ENCODE results near the gene MSL1. TPM values are rescaled to one million over a fixed set of nuclear protein-coding genes. Genes with fewer than 3 reads are reported as not detected.
A peak's percentile ranks its signal among the peaks of the same experiment; 100 is the strongest.

MSL1 gene
- total and polyA plus RNA-seq, 8 donors: 29.3 to 322 (median 68.4) TPM

DNA sequence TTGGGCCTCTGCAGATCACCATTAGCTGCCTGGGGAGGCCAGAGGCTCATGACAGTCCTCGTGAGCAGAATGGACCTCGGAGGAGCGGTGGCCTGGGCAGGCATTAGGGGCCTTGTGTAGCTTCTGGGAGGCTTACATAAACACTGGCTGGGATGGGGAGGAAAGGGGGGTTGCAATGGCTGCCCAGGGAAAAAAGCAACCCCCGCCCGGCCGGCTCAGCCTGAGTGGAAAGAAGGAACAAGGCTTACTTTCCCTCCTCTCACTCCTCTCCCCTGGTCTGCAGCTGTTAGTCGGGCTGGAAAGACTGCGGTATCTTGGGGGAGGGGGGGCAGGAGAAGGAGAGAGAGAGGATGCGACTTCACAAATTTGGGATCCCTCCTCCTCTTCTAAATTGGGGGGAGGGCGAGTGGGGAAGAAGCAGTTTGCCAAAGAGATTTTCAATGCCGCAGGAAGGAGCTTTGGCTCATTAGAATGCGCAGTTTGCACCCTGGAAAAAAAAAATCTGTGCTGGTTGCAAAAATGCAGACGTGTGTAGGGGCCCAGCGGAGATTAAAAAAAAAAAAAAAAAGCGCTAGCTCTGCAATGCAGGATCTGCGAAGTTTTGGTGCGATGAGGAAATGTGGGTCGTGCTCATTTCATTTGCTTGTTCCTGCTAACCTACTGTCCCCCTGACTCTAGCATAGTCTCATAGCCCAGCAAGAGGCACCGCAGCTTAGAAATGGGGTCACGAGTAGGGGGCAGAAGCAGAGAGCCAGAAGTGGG, 14.8 kb upstream of the MSL1 start:
- Histone ChIP-seq H3K27me3 (no peaks in the 10 kb centered on the region), H3K9me3 (no peaks in the 10 kb centered on the region), H3K4me3 (no peak overlapping the region), H3K4me1 (peaks cover 95 to 100% (median 99%) of the 10 kb centered on the region in 4 donors), H3K36me3 (no peaks in the 10 kb centered on the region), H3K27ac (peak overlapping the region; percentile 62 to 98 (median 97))
- peak in 1 of 2 donors; percentile 82 for DNase-seq
- 39 to 73% (median 61%) methylated on average over 20 of the region's 20 CpGs for WGBS, 5 donors
- TF ChIP-seq, protein P1, sequence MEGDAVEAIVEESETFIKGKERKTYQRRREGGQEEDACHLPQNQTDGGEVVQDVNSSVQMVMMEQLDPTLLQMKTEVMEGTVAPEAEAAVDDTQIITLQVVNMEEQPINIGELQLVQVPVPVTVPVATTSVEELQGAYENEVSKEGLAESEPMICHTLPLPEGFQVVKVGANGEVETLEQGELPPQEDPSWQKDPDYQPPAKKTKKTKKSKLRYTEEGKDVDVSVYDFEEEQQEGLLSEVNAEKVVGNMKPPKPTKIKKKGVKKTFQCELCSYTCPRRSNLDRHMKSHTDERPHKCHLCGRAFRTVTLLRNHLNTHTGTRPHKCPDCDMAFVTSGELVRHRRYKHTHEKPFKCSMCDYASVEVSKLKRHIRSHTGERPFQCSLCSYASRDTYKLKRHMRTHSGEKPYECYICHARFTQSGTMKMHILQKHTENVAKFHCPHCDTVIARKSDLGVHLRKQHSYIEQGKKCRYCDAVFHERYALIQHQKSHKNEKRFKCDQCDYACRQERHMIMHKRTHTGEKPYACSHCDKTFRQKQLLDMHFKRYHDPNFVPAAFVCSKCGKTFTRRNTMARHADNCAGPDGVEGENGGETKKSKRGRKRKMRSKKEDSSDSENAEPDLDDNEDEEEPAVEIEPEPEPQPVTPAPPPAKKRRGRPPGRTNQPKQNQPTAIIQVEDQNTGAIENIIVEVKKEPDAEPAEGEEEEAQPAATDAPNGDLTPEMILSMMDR (IDR thresholded peaks at IDR 0.05): no peak
- TF ChIP-seq POLR2A (IDR thresholded peaks at IDR 0.05) (no peak), POLR2AphosphoS5 (IDR thresholded peaks at IDR 0.05) (no peak), EP300 (IDR thresholded peaks at IDR 0.05) (no peak)
- intact Hi-C loops (cut with DNase I; ENCODE audit: low total_unique reads): no loop called here

DNA sequence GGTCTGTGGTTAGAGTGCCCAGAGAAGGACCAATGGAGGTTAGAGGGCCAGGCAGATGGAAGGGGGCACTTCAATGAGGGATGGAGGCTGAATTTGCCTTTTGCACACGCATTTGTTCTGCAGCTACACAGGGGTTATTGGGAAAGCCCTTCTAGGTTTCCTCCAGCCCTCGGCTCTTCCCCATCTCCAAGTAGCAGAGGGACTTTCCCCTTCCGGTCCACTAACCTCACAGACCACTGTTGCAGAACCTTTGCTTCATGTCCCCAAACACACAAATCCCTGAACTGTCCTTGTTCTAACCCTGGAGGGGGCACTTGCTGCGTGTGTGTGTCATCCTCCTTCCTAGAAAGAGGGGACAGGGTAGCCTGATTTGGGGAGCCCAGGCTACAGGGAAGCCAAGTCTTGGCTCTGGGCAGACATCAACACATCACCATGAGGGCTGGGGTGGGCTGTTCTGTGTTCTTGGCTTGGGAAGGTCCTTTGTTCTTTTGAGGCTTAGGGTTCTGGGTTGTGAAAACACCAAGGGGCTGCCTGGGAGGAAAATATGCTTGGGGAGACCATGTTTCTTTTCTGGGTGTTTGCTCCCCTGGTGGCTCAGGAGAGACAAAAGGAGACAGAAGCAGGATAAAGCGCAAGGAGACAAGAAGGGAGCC, 14.1 kb upstream of the MSL1 start:
- Histone ChIP-seq H3K27me3 (no peaks in the 10 kb centered on the region), H3K27ac (peak overlapping the region; percentile 62 to 98 (median 97)), H3K4me1 (peaks cover 96 to 100% (median 99%) of the 10 kb centered on the region in 4 donors), H3K4me3 (no peak overlapping the region), H3K36me3 (no peaks in the 10 kb centered on the region), H3K9me3 (no peaks in the 10 kb centered on the region)
- WGBS, 5 donors: 27 to 44% (median 37%) methylated on average over 5 of the region's 5 CpGs
- TF ChIP-seq, protein P1 (IDR thresholded peaks at IDR 0.05): peak in 1 of 7 experiments; percentile 5
- TF ChIP-seq EP300 (IDR thresholded peaks at IDR 0.05) (no peak), POLR2AphosphoS5 (IDR thresholded peaks at IDR 0.05) (no peak), POLR2A (IDR thresholded peaks at IDR 0.05) (no peak)
- DNase-seq: peak in 1 of 2 donors; percentile 55
- intact Hi-C loops (cut with DNase I; ENCODE audit: low total_unique reads): no loop called here

DNA sequence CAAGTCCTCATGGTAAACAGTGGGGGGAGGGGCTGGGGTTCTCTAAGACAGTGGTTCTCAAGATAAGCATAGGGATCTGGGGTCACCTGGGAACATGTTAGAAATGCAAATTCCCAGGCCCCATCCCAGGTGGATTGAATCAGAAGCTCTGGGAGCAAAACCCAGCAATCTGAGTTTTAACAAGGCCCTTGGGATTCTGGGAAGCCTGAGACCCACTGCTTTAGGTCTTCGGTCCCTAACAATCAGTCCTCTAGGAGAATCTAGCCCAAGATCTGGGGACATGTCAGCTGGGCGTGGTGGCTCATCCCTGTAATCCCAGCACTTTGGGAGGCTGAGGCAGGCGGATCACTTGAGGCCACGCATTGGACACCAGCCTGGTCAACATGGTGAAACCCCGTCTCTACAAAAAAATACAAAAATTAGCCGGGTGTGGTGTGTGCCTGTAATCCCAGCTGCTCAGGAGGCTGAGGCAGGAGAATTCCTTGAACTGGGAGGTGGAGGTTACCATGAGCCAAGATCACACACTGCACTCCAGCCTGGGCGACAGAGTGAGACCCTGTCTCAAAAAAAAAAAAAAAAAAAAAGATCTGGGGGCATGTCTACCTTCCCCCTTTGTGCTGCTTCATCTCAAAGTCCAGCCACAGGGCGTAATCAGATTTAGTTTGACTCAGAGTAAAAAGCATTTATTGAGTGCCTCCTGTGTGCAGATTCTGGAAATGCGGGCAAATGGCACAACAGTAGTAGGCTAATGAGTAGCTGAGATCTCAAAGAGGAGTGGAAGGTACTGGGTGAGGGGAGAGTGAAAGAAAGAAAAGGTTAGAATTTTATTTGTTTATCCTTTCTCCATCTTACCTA, 12.6 kb upstream of the MSL1 start:
- intact Hi-C loops (cut with DNase I; ENCODE audit: low total_unique reads): no loop called here
- 83 to 89% (median 85%) methylated on average over 9 of the region's 9 CpGs for WGBS, 5 donors

More for the DNA sequence above, 12.6 kb upstream of the MSL1 start:
- H3K4me1 ChIP-seq: peaks cover 89 to 100% (median 97%) of the 10 kb centered on the region in 4 donors
- TF ChIP-seq POLR2A (IDR thresholded peaks at IDR 0.05) (no peak), POLR2AphosphoS5 (IDR thresholded peaks at IDR 0.05) (no peak), EP300 (IDR thresholded peaks at IDR 0.05) (no peak)
- TF ChIP-seq, protein P1 (IDR thresholded peaks at IDR 0.05): no peak
- H3K27me3 ChIP-seq: no peaks in the 10 kb centered on the region
- H3K9me3 ChIP-seq: no peaks in the 10 kb centered on the region
- peak in 1 of 2 donors; percentile 62 for DNase-seq
- no peak overlapping the region for H3K4me3 ChIP-seq
- peak overlapping the region; percentile 62 to 98 (median 97) for H3K27ac ChIP-seq
- H3K36me3 ChIP-seq: no peaks in the 10 kb centered on the region
